ENCODE results near the gene SRPRA. TPM values are rescaled to one million over a fixed set of nuclear protein-coding genes. Genes with fewer than 3 reads are reported as not detected.
A peak's percentile ranks its signal among the peaks of the same experiment; 100 is the strongest.
"Not testable (repeated sequence)": the region's sequence is repeated elsewhere in the genome, so short reads cannot be mapped to it uniquely, and the experiment has no call there.

Gene SRPRA
- total RNA-seq, 1 experiment from 2014 or later = 127 TPM

DNA sequence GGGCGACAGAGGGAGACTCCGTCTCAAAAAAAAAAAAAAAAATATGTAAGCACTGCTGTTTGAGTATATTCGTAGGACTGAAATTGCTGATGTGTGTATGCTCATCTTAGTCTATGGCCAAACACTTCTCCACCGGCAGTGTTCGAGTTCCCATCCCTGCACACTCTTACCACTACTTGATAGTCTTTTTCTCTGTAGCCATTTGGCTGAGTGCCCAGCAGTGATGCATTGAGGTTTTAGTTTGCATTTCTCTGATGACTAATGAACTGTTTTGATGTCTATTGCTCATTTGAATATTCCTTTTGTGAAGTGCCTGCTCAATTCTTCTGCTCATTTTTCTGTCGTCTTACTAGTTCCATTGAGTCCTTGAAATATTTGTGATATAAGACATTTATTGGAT is 16.1 kb upstream of the SRPRA start:
- peak; percentile 98 for DNase-seq (ENCODE audit: low read depth)

GRCh38 chr11:126282736-126283591 is 14.3 kb upstream of the SRPRA start, which contains the start of gene TIRAP:
TSS of gene TIRAP (plus strand) at chr11:126283093. CDS start at chr11:126290895, 7,802 bp downstream.
- peak; percentile 42 for DNase-seq (ENCODE audit: low read depth)

DNA sequence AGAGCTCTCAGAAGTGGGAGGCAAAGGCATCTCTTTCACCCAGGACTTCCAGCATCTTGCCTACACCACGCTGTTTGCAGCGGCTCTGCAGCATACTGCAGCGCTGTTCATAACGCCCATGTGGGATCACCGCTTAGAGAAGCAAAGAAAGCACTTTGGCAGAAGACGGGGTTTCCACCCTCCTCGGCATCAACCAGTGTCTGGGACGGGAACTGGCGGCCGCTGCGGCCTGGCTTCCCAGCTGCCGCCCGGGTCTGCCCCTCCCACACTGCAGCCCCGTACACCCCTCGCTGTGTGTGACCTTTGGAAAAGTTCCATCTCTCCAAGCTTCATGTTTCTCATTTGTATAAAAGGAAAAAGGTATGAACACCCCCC is 13.7 kb upstream of the SRPRA start:
- peak; percentile 43 for DNase-seq (ENCODE audit: low read depth)

- DNase-seq (ENCODE audit: low read depth) = no peak
Observed at GRCh38 chr11:126281666-126282175, 13.0 kb upstream of the SRPRA start.

- DNase-seq (ENCODE audit: low read depth) = no peak
Observed at GRCh38 chr11:126281245-126281644, 12.6 kb upstream of the SRPRA start.

DNA sequence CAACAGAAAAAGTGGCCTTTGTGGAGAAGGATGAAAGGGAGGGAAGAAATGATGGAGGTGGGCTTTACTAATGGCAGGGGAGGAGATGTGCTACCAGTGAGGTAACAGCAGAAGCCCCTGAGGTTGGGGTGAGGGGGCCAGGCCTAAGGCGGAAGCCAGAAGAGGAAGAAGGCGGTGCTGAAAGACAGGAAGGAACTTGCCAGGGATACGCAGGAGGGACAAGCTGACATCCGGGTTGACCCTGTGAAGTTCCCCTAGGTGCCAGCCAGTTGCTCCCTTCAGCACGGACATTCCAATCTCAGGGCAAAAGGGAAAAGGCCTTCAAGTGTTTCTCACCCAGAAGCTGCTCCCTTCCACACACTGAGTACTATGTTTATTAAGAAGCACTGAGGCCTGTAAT is 11.9 kb upstream of the SRPRA start:
- no peak for DNase-seq (ENCODE audit: low read depth)

DNA sequence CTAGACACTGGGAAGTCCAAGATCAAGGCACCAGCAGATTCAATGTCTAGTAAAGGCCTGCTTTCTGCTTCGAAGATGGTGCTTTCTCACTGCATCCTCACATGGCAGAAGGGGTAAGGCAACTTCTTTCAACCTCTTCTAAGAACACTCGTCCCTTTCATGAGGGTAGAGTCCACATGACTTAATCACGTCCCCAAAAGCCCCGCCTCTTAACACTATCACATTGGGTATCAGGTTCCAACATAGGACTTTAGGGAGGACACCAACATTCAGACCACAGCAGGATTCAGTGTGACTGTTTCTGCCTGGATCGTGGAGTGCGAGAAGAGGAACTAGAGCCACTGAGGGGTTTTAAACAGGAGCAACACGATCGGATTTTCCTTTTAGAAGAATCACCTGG is 10.5 kb upstream of the SRPRA start:
- no peak for DNase-seq (ENCODE audit: low read depth)

GRCh38 chr11:126277780-126278179 is 9.1 kb upstream of the SRPRA start:
- no peak for DNase-seq (ENCODE audit: low read depth)

- no peak for DNase-seq (ENCODE audit: low read depth)
Observed at GRCh38 chr11:126277322-126277721, 8.6 kb upstream of the SRPRA start.

DNA sequence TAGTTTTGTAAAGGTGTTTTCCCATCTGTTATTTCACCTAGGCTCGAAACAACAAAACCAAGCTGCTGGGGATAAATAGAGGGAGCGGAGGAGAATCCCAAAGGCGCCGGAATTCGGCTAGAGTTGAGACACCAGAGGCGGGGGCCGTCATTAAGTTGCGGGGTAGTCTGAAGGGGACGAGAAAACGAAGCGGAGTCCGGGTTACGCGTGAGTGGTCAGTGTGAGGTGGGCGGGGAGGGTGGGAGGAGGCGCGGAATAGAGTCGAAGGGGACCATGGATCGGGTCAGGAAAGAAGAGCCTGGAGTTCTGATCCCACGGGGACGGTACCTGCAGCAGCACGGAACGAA is 361 bp downstream of the SRPRA start:
- DNase-seq (ENCODE audit: low read depth) = no peak

GRCh38 chr11:126267650-126268049 is 1.0 kb downstream of the SRPRA start:
- DNase-seq (ENCODE audit: low read depth) = no peak

GRCh38 chr11:126265811-126266210 is 2.9 kb downstream of the SRPRA start:
- DNase-seq (ENCODE audit: low read depth) = no peak

- DNase-seq (ENCODE audit: low read depth) = no peak
Observed at GRCh38 chr11:126263489-126263888, 5.2 kb downstream of the SRPRA start.

DNA sequence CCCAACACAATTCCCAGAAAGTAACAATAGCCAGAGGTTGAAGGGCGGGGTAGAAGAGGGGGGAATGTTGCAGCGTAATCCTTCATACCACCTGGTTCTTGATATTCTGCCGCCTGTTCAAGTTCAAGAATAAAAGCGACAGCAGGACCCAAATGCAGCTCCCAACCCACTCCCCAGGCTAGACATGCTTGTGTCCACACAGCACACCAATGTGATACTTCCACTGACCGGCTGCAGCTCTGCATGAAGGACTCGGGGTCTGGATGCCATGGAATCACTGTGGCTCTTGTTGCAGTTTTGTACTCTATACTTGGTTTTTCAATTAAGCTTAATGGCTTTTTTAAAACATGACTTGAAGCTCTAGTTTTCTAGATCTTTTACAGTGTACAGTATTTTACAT is 6.5 kb downstream of the SRPRA start:
- DNase-seq (ENCODE audit: low read depth) = no peak

DNA sequence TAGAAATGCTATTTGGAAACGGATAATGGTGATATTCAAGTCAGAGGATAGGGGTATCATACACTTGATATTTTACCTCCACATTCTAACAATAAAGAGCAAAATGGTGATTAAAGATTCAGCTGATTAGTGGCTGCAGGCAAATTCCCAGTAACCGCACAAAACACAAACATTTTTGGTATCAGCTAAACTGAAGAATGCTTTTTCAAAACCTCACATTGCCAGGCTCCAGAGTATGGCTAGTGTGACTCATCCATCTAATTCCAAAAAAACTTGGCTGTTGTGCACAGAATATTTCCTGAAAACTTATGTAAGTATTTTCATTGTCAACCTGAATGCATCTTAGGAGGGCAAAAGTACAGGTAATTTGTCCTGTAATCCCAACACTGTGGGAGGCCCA is 10.9 kb downstream of the SRPRA start:
- DNase-seq (ENCODE audit: low read depth) = peak; percentile 30

- DNase-seq (ENCODE audit: low read depth) = no peak
Observed at GRCh38 chr11:126257144-126257543, 11.6 kb downstream of the SRPRA start.

- DNase-seq (ENCODE audit: low read depth) = no peak
Observed at GRCh38 chr11:126256216-126256615, 12.5 kb downstream of the SRPRA start.

GRCh38 chr11:126255507-126255906 is 13.2 kb downstream of the SRPRA start:
- DNase-seq (ENCODE audit: low read depth) = not testable (repeated sequence)

GRCh38 chr11:126254819-126255218 is 13.9 kb downstream of the SRPRA start:
- no peak for DNase-seq (ENCODE audit: low read depth)

GRCh38 chr11:126253265-126253664 is 15.4 kb downstream of the SRPRA start:
- no peak for DNase-seq (ENCODE audit: low read depth)

- no peak for DNase-seq (ENCODE audit: low read depth)
Observed at GRCh38 chr11:126246636-126247035, 22.1 kb downstream of the SRPRA start.

DNA sequence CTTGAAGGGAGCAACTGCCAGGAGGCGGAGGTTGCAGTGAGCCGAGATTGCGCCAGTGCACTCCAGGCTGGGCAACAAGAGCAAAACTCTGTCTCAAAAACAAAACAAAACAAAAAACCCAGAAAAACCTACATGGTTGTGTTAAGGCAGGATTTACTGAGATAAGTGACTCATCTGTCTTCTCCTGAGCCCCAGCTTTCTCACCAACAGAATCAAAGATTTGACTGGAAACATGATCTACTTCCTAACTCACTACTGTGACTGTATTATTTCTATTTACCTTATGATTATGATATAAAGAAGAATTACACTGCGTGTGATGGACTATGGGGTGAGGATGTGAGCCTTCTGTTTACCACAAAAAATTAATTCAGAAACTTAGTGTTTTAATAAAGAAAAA is 35.3 kb downstream of the SRPRA start:
- peak; percentile 65 for DNase-seq (ENCODE audit: low read depth)

GRCh38 chr11:126232683-126233082 is 36.0 kb downstream of the SRPRA start:
- DNase-seq (ENCODE audit: low read depth) = no peak
